Adrenal gland (tissue), 12 donors: Measurements from ENCODE around the gene TTF2. TPM values are rescaled to one million over a fixed set of nuclear protein-coding genes. Genes with fewer than 3 reads are reported as not detected.

Experiments
- DNase-seq, 7 donors: peaks; one replicate each; pipeline ENCODE4 v3.0.0-alpha.2; 2019 to 2020
- H3K27ac ChIP-seq, 5 donors: fragments of 200-600 bp; sonication (generic) in 4 of 5; 1 replicate in 3 of 5; 2 replicates in 2 of 5; pipeline versions ENCODE4 v1.5.1 to v1.8.0; 2016 to 2020; ENCODE audit warnings: mild to moderate bottlenecking in 1 of 5
- H3K27me3 ChIP-seq: fragments of 200-600 bp; 2 replicates; pipeline ENCODE4 v1.8.0; 2021
- H3K36me3 ChIP-seq, 2 donors: fragments of 200-600 bp; replicated peaks in 1 of 2; 1 replicate in 1 of 2; 2 replicates in 1 of 2; pipeline versions ENCODE4 v1.5.1 to v1.8.0; 2018 to 2022
- H3K4me1 ChIP-seq, 2 donors: fragments of 200-600 bp; replicated peaks in 1 of 2; 1 replicate in 1 of 2; 2 replicates in 1 of 2; pipeline versions ENCODE4 v1.5.1 to v1.8.0; 2018 to 2021
- H3K4me3 ChIP-seq, 4 donors: fragments of 200-600 bp; sonication (generic) in 3 of 4; one replicate each; pipeline ENCODE4 v1.5.1; 2016 to 2018
- H3K9me3 ChIP-seq, 3 donors: fragments of 200-600 bp; sonication (generic) in 1 of 3; replicated peaks in 1 of 3; 1 replicate in 2 of 3; 2 replicates in 1 of 3; pipeline versions ENCODE4 v1.5.1 to v1.8.0; 2016 to 2021
- POLR2A ChIP-seq, 2 donors: fragments of 450-650 bp; IDR thresholded peaks; one replicate each; pipeline ENCODE4 v1.6.1; 2017; ENCODE audit warnings: antibody characterized with exemption in 2 of 2, mild to moderate bottlenecking in 2 of 2, moderate library complexity in 1 of 2
- WGBS, 4 donors: extraction: QIAGEN DNeasy Blood & Tissue Kit in 2 of 4; methylation state at CpG; one replicate each; pipeline versions ENCODE4 v1.1.5 to v1.1.7; 2013 to 2017; 5-methylcytosine and 5-hydroxymethylcytosine counted together
- intact Hi-C, 2 donors: fragments of 100-400 bp; cut with DNase I; formaldehyde crosslinking; loops; one replicate each; pipeline versions ENCODE4 v1.14.1 to v1.15.0; 2022 to 2023
- polyA plus RNA-seq, 3 donors: library from polyadenylated mRNA; stranded (reverse); fragments of 200-250 nt in 2 of 3; fragments of 350-450 nt in 1 of 3; fragmentation: Illumina TruSeq in 1 of 3; extraction: RNeasy Lipid Tissue Mini Kit (QIAGEN cat#74804) in 1 of 3; gene quantifications; one replicate each; pipeline ENCODE4 v1.2.3, GENCODE V29; 2013 to 2014
- total RNA-seq, 9 donors: library from RNA; depleted of rRNA in 4 of 9; stranded (reverse); fragments of >200 nt in 4 of 9; fragments of 120-200 nt in 1 of 9; fragmentation: NEBNext Ultra II Directional in 1 of 9; extraction: Animal tissue kit (Norgen Biotek cat#: 25700) in 1 of 9; gene quantifications; one replicate each; pipeline versions ENCODE4 v1.1.0 to v1.2.4, GENCODE V29; 2013 to 2023
- TF ChIP-seq, protein P1 (sequence below), 6 experiments: fragments of 450-650 bp in 4 of 6; fragments of 200-600 bp in 2 of 6; sonication (generic) in 1 of 6; IDR thresholded peaks; 1 replicate in 5 of 6; 2 replicates in 1 of 6; pipeline versions ENCODE4 v1.5.1 to v1.8.0; 2016 to 2021; ENCODE audit warnings: antibody characterized with exemption in 6 of 6, mild to moderate bottlenecking in 2 of 6, moderate library complexity in 1 of 6
- donor health status: healthy with polysubstance abuse.
- donor health status: Bipolar disorder and iron deficiency.
- donor health status: DM: yes; HTN: yes; CAD: no.
- donor health status: DM: no; HTN: no; CAD: no.
- donor health status: DM: no; HTN: no; CAD: no.
- donor health status: DM: yes; HTN: yes; CAD: no.

TTF2 gene
- total and polyA plus RNA-seq, 12 donors = 3.5 to 28.2 (median 19.2) TPM

DNA sequence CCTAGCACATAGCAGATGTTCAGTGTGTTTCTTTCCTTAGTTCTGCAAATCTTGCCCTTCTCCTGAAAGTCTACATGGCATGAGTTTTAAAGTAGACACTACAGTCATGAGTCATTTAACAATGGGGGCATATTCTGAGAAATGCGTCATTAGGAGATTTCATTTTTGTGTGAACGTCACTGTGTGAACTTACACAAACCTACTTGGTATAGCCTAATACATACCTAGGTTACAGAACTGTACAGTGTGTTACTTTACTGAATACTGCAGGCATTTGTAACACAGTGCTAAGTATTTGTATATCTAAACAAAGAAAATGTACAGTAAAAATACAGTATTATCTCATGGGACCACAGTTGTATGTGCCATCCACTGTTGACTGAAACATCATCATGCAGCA is 10.0 kb downstream of the TTF2 start:
- Histone ChIP-seq H3K27ac (no peak overlapping the region), H3K36me3 (peaks cover 0 to 3% of the 10 kb centered on the region in 2 donors), H3K27me3 (no peaks in the 10 kb centered on the region), H3K4me3 (no peak overlapping the region), H3K9me3 (no peaks in the 10 kb centered on the region), H3K4me1 (no peaks in the 10 kb centered on the region)
- 88 to 94% (median 90%) methylated on average over 2 of the region's 2 CpGs for WGBS, 4 donors
- intact Hi-C loops = no loop called here
- TF ChIP-seq, protein P1, sequence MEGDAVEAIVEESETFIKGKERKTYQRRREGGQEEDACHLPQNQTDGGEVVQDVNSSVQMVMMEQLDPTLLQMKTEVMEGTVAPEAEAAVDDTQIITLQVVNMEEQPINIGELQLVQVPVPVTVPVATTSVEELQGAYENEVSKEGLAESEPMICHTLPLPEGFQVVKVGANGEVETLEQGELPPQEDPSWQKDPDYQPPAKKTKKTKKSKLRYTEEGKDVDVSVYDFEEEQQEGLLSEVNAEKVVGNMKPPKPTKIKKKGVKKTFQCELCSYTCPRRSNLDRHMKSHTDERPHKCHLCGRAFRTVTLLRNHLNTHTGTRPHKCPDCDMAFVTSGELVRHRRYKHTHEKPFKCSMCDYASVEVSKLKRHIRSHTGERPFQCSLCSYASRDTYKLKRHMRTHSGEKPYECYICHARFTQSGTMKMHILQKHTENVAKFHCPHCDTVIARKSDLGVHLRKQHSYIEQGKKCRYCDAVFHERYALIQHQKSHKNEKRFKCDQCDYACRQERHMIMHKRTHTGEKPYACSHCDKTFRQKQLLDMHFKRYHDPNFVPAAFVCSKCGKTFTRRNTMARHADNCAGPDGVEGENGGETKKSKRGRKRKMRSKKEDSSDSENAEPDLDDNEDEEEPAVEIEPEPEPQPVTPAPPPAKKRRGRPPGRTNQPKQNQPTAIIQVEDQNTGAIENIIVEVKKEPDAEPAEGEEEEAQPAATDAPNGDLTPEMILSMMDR (IDR thresholded peaks at IDR 0.05) = no peak
- TF ChIP-seq POLR2A (IDR thresholded peaks at IDR 0.05) = no peak
- DNase-seq = no peak

DNA sequence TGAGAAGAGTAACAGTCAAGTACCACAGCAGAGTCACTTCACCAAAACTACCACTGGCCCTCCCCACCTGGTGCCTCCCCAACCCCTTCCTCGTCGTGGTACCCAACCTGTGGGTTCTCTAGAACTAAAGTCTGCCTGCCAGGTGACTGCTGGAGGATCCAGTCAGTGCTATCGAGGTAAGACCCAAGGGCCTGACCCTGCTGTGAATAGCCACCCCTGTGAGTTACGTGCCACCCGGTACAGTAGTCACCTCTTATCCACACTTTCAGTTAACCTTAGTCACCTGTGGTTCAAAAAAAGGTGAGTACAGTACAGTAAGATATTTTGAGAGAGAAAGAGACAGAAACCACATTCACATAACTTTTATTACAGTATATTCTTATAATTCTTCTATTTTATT is 16.5 kb downstream of the TTF2 start:
- Histone ChIP-seq H3K27me3 (no peaks in the 10 kb centered on the region), H3K36me3 (peaks cover 0 to 31% of the 10 kb centered on the region in 2 donors), H3K4me1 (no peaks in the 10 kb centered on the region), H3K9me3 (no peaks in the 10 kb centered on the region), H3K27ac (no peak overlapping the region), H3K4me3 (no peak overlapping the region)
- intact Hi-C loops = no loop called here
- 95 to 97% (median 96%) methylated on average over 5 of the region's 5 CpGs for WGBS, 4 donors
- no peak for DNase-seq
- TF ChIP-seq, protein P1 (IDR thresholded peaks at IDR 0.05) = no peak
- TF ChIP-seq POLR2A (IDR thresholded peaks at IDR 0.05) = no peak

DNA sequence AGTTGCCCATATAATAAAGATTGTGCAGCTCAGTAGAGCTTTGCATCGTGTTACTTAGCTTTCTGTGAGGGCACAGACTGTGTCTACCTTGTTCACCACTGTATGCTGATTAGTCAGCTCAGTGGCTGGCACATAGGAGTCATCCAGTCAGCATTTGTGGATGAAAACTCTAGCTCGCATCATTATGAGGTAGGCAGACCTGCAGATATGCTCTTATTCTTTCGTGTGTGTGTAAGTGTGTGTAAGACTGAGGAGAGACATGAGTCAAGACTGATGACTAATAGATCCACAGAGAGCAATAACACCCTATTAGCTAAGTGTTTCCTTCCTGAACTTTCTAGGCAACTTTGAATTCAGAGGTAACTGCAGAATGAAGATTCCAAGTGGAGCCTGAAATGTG is 17.1 kb downstream of the TTF2 start:
- intact Hi-C loops = no loop called here
- Histone ChIP-seq H3K9me3 (no peaks in the 10 kb centered on the region), H3K4me1 (no peaks in the 10 kb centered on the region), H3K27ac (no peak overlapping the region), H3K36me3 (peaks cover 0 to 36% of the 10 kb centered on the region in 2 donors), H3K27me3 (no peaks in the 10 kb centered on the region), H3K4me3 (no peak overlapping the region)
- no peak for DNase-seq
- WGBS, 4 donors = 43 to 78% (median 63%) methylated on average over 3 of the region's 3 CpGs
- no peak for TF ChIP-seq POLR2A (IDR thresholded peaks at IDR 0.05)
- TF ChIP-seq, protein P1 (IDR thresholded peaks at IDR 0.05) = no peak

DNA sequence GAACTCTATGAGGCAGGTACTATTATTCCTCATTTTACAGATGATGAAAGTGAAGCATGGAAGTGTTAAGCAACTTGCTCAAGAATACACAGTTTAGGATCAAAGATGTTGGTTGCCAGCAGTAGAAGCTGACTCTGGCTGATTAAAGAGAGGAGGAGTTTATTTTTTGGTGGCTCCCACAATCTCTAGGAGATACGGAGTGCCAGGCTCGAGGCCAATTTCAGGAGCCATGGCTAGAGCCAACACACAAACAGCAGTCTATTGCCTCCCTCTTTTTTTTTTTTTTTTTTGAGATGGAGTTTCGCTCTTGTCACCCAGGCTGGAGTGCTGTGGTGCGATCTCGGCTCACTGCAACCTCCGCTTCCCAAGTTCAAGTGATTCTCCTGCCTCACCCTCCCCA is 19.6 kb downstream of the TTF2 start:
- intact Hi-C loops = no loop called here
- Histone ChIP-seq H3K27me3 (no peaks in the 10 kb centered on the region), H3K36me3 (peaks cover 0 to 36% of the 10 kb centered on the region in 2 donors), H3K9me3 (no peaks in the 10 kb centered on the region), H3K4me1 (no peaks in the 10 kb centered on the region), H3K4me3 (no peak overlapping the region), H3K27ac (no peak overlapping the region)
- TF ChIP-seq, protein P1 (IDR thresholded peaks at IDR 0.05) = no peak
- TF ChIP-seq POLR2A (IDR thresholded peaks at IDR 0.05) = no peak
- peak in 1 of 7 donors; percentile 9 for DNase-seq
- WGBS, 4 donors = 90 to 97% (median 93%) methylated on average over 6 of the region's 6 CpGs
